GM12875 (cell line): ENCODE results near the gene CPNE9.

Source experiments
- H3K4me3 ChIP-seq: one replicate; pipeline ENCODE4 v1.5.1; 2011; ENCODE audit warnings: low read depth, low read length, control low read depth
- TF ChIP-seq, protein P1 (sequence below): IDR thresholded peaks from 2 replicates; pipeline ENCODE4 v1.5.1; 2011; ENCODE audit warnings: low read depth, mild to moderate bottlenecking, control low read depth, inconsistent platforms, low read length, moderate library complexity, borderline replicate concordance; ENCODE audit not compliant: insufficient read depth

The CPNE9 gene

GRCh38 chr3:9732080-9732739 lies 28.6 kb downstream of the CPNE9 start:
- H3K4me3 ChIP-seq: peak overlapping the region; percentile 86
- TF ChIP-seq, protein P1, sequence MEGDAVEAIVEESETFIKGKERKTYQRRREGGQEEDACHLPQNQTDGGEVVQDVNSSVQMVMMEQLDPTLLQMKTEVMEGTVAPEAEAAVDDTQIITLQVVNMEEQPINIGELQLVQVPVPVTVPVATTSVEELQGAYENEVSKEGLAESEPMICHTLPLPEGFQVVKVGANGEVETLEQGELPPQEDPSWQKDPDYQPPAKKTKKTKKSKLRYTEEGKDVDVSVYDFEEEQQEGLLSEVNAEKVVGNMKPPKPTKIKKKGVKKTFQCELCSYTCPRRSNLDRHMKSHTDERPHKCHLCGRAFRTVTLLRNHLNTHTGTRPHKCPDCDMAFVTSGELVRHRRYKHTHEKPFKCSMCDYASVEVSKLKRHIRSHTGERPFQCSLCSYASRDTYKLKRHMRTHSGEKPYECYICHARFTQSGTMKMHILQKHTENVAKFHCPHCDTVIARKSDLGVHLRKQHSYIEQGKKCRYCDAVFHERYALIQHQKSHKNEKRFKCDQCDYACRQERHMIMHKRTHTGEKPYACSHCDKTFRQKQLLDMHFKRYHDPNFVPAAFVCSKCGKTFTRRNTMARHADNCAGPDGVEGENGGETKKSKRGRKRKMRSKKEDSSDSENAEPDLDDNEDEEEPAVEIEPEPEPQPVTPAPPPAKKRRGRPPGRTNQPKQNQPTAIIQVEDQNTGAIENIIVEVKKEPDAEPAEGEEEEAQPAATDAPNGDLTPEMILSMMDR: no peak

GRCh38 chr3:9732740-9733115 lies 29.1 kb downstream of the CPNE9 start:
- H3K4me3 ChIP-seq: peak overlapping the region; percentile 86
- TF ChIP-seq, protein P1: no peak

DNA sequence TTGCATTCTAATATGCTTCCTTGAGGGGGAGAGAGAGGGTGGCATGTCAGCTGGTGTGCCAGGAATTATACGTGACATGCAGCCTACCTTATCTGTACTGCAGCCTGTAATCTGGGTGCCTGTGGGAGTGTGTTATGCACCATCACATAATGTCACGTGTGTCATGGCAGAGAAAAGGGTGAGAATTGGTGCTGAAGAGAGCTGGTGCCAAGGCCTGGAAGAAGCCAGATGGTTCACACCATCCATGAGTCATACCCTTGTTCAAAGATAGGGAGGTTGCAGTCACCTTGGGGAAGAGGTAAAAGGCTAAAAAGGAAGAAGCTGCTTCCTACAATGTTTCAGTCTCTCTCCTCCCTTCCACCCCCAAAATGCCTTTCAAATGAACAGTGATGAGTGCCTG lies 33.2 kb downstream of the CPNE9 start:
- no peak overlapping the region for H3K4me3 ChIP-seq
- TF ChIP-seq, protein P1: no peak

DNA sequence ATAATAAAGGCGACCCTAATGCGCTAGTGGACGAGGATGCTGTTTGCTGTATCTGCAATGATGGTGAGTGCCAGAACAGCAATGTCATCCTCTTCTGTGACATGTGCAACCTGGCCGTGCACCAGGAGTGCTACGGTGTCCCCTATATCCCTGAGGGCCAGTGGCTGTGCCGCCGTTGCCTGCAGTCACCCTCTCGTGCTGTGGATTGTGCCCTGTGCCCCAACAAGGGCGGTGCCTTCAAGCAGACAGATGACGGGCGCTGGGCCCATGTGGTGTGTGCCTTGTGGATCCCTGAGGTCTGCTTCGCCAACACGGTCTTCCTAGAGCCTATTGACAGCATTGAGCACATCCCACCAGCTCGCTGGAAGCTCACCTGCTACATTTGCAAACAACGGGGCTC lies 35.5 kb downstream of the CPNE9 start:
- H3K4me3 ChIP-seq: no peak overlapping the region
- TF ChIP-seq, protein P1: no peak

- TF ChIP-seq, protein P1: no peak
- no peak overlapping the region for H3K4me3 ChIP-seq
Measured at GRCh38 chr3:9742560-9742959, 38.9 kb downstream of the CPNE9 start.

- TF ChIP-seq, protein P1: no peak
- no peak overlapping the region for H3K4me3 ChIP-seq
Measured at GRCh38 chr3:9743548-9743947, 39.9 kb downstream of the CPNE9 start.

DNA sequence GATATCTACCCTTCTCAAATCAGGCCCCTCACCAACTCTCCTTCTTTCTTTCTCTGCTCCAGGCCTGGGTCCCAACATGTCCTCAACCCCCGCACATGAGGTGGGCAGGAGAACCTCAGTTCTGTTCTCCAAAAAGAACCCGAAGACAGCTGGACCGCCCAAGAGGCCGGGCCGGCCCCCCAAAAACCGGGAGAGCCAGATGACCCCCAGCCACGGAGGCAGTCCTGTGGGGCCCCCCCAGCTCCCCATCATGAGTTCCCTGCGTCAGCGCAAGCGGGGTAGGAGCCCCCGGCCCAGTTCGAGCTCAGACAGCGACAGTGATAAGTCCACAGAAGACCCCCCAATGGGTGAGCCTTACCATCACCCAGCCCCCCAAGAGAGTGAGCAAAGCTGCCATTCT lies 40.5 kb downstream of the CPNE9 start:
- TF ChIP-seq, protein P1: no peak
- no peak overlapping the region for H3K4me3 ChIP-seq
